MV-4-11 (cell line): ENCODE results near the gene SNTG2.

ENCODE experiments used
- DNase-seq: peaks from one replicate; lab custom pipeline; 2025; lab: John Stamatoyannopoulos, UW

The SNTG2 gene

GRCh38 chr2:1147873-1148612 is 197.4 kb downstream of the SNTG2 start:
- DNase-seq = no peak

- DNase-seq = no peak
These were observed 200.3 kb downstream of the SNTG2 start for GRCh38 chr2:1150724-1151511.

- DNase-seq = no peak
These were observed 201.7 kb downstream of the SNTG2 start for GRCh38 chr2:1152375-1152774.

DNA sequence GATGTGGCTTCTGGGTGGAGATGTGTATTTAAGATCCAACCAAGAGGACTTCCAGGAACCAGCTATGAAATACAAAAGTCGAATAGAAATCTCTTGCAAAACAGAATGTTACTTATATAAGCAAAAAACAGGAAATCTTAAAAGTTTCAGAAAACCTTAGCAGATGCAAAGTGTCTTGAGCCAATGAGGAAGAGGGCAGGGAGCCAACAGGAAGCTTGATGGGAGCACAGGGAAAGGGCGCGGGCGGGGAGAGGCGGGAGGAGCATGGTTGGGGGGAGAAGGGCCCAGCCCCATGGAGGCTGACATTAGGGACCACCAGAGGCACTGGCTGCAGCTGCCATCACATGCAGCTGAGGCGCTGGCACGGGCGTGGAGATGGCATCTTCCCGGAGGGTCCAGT is 203.3 kb downstream of the SNTG2 start:
- no peak for DNase-seq

GRCh38 chr2:1154710-1155594 is 204.3 kb downstream of the SNTG2 start:
- no peak for DNase-seq

GRCh38 chr2:1156059-1156458 is 205.4 kb downstream of the SNTG2 start:
- no peak for DNase-seq

GRCh38 chr2:1156531-1156930 is 205.9 kb downstream of the SNTG2 start:
- no peak for DNase-seq

DNA sequence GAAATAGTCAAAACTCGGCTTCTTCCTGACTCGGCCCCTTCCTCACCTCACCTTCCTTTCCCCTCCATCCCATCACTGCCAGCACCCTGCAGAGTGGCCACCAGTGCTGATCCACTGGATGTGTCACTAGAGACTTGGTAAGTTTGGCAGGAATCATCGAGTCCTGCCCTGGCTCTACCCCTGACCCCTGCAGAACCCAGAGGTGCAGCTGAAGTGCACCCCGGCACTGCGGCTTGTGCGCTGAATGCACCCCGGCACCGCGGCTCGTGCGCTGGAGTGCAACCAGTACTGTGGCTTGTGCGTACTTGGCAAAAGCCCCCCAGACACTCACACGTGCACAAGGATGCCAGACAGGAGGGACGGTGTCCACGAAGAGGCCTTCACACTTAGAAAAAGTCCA is 206.5 kb downstream of the SNTG2 start:
- no peak for DNase-seq

DNA sequence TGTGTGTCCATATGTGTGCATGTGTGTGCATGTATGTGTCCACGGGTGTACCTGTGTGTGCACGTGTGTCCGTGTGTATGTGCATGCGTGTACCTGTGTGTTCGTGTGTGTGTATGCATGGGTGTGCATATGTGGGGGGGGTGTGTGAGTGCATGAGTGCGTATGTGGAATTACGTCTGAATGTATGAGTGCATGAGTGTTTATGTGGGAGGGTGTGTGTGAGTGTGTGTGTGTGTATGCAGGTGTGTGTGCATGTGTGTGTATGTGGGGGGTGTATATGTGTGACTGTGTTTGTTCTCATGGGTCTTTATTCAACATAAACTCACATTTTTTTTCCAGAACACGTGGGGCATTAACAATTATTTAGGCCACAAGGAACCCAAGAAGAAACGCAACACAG is 208.4 kb downstream of the SNTG2 start:
- no peak for DNase-seq

GRCh38 chr2:1162246-1162645 is 211.6 kb downstream of the SNTG2 start:
- no peak for DNase-seq

DNA sequence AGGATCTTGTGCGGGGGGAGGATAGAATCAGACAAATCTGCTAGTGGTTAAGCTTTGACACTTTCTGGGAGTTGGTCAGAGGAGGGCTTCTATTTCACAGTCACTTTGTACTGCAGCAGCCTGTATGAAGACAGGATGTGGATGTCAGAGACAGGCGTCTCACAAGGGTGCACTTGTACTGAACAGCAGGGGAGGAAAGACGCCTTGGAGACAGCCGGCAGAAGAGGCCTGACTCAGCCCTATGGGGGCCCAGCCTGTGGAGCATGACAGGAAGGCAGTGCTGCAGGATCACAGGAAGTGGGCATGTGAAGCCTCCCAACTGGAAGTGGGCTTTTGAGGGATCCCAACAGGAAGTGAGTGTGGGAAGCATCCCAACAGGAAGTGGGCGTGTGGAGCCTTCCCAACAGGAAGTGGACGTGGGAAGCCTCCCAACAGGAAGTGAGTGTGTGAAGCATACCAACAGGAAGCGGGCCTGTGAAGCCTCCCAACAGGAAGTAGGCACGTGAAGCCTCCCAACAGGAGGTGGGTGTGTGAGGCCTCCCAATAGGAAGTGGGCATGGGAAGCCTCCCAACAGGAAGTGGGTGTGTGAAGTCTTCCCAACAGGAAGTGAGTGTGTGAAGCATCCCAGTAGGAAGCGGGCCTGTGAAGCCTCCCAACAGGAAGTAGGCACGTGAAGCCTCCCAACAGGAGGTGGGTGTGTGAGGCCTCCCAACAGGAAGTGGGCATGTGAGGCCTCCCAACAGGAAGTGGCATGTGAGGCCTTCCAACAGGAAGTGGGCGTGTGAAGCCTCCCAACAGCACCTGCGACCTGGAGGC is 212.3 kb downstream of the SNTG2 start:
- peak; percentile 22 for DNase-seq

GRCh38 chr2:1166976-1167375 is 216.3 kb downstream of the SNTG2 start:
- peak; percentile 45 for DNase-seq

DNA sequence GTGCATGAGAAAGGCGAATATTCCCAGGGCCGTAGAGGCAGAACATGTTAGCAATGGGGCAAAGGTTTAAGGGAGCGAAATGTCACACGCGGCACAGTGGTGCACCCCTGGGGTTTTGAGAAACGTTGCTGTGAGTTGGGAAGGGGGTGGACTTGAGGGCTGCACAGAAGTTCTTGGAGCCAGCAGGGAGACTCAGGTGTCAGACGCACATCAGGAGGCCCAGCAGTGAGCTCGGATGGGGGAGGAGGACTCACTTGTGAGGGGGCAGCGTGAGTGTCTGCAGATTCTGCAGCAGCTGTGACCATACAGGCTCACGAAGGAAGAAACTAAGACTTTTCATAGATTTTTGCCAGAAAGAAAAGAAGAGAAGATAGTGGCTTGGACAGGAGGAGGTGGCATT is 218.2 kb downstream of the SNTG2 start:
- no peak for DNase-seq

DNA sequence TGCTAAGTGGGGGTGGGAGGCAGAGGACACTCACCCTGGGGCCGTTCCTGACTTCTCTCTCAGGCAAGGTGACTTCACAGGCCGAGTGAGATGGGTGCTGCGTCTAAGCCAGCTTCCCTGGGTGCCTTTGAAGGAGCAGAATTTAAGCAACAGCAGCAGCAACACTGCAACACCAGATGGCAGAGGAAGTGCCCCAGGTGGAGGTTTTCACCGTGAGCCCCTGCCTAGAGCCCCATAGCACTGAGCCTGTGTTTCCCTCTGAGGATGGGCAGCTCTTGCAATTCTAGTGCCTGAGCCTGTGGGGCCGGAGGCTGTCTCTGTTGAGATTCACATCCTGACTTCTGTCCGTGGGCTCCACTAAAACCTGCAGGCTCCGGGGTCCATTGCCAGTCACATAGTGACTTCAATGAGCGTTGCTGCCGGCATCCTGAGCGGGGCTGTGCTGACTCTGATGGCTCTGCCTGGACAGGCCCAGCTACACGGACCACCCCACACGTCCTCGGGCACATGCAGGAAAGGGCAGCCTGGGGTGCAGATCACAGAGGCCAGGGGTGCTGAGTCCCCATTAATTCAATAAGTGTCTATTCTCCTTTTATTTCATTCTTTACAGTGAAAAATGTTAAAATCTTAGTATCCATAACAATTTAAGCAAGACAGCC is 218.8 kb downstream of the SNTG2 start:
- no peak for DNase-seq

- DNase-seq = no peak
These were observed 219.6 kb downstream of the SNTG2 start for GRCh38 chr2:1170241-1170640.

DNA sequence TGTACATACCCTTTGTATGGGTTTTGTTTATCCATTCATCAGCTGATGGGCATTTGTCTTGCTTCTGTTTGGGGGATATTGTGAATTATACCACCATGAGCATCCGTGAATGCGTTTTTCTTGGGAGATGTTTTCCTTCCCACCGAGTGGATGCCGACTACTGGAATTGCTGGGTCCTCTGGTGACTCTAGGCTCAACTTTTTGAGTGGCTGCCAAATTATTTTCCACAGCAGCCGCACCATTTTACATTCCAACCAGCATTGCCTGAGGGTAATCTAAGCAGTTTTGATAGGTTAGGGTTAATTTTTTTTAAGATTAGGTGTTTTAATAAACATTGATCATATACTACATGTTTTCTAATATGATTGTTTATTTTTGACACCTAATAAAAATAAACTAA is 220.1 kb downstream of the SNTG2 start:
- no peak for DNase-seq

DNA sequence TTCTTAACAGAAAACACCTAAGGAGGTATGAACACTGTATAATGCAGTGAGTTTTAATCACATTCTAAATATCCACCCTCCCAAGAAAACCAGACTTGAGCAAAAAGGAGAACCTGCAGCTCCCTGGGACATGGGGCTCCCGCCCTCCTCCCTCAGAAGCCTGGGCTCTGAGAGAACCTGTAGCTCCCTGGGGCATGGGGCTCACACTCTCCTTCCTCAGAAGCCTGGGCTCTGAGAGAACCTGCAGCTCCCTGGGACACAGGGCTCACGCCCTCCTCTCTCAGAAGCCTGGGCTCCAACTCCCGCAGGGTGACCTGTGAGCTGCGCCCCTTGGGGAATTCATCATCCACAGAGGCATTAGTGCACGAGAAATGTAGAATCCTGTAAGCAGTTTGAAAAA is 222.9 kb downstream of the SNTG2 start:
- no peak for DNase-seq

DNA sequence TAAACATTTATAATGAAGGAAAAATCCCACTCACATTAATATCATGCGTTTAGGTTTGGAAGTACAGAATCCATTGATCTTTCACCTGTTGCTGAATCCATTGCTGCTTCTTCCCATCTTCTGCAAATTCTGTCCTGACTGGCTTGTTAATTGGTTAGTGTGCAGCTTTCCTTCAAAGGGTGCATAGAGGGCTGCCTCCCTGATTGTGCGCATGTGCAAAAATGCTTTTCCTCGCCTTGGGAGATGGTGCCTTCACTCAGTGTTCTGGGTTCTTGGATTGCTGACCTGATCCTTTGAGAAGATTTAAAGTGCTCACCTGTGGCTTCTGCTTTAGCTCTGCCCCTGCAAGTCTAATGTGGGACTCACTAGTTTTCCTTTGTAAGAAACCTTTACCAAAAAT is 231.2 kb downstream of the SNTG2 start:
- no peak for DNase-seq

DNA sequence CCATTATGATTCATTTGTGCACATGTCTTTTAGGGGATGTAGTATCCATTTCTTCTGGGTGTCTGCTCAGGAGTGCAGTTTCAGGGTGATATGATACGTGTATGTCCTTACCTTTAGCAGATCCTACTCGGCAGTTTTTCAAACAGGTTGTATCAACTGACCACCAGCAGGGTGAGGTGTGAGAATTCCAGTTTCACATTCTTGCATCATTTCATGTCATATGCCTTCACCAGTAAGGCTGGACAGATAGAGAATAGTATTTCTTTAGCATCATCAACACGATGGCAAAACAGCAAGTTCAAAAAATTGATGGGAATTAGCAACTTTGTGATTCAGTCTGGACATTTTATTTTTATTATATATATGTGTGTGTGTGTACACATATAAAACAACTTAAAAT is 232.7 kb downstream of the SNTG2 start:
- DNase-seq = no peak

DNA sequence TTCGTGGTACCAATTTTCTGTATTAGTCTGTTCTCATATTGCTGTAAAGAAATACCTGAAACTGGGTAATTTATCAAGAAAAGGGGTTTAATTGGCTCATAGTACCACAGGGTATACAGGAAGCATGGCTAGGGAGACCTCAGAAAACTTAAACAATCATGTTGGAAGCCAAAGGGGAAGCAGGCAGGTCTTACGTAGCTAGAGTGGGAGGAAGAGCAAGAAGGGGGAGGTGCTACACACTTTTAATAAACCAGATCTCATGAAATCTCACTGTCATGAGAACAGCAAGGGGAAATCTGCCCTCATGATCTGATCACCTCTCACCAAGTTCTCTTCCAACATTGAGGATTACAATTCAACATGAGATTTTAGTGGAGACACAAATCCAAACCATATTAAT is 235.8 kb downstream of the SNTG2 start:
- DNase-seq = no peak

- no peak for DNase-seq
These were observed 236.5 kb downstream of the SNTG2 start for GRCh38 chr2:1187189-1187588.
